SK-N-MC (cell line): ENCODE measurements around the gene IKZF5.

Experiments used
- EZH2 ChIP-seq: fragments of 200-600 bp; sonication (generic); IDR thresholded peaks from one replicate; pipeline ENCODE4 v1.6.1; 2017; ENCODE audit warnings: antibody characterized with exemption
- FOXP2 ChIP-seq: optimal IDR thresholded peaks from 2 replicates; pipeline ENCODE3; 2011; ENCODE audit warnings: mild to moderate bottlenecking, moderate library complexity; ENCODE audit not compliant: insufficient read depth; ENCODE audit errors: extremely low read length, control extremely low read depth

DNA sequence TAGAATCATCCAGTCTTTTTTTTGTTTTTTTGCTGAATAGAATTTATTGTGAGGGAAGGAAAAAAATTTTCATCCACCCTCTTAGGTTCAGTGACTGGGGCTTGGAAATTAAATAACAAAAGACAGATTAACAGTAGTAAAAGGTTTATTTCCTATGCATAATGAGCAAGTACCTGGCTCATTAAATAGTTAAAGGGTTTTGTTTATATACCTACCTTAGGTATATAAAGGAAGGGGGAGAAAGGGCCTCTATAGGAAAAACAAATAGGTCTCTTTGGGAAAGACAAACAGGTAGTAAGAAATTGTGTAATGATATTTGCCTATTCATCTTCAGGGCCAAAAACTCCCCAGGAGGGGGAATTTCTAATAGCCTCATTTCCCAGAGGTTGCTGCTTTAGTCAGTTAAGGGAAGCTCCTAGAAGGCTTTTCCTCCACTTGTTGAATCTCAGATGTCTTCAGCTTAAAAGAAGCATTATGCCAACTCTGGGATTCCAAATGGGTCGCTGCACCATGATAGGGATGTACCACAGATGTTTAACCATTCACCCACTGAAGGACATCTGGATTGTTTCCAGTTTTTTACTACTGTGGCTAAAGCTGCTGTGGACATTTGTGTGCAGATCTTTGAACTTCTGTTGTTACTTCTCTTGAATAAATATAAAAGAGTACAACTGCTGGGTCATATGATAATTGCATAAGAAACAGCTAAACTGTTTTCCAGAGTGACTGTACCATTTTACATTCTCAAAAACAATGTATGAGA, 11.5 kb upstream of the IKZF5 start:
- no peak for TF ChIP-seq EZH2
- TF ChIP-seq FOXP2, result no peak
